Measurements from ENCODE around the gene NDUFS6.

Gene NDUFS6

DNA sequence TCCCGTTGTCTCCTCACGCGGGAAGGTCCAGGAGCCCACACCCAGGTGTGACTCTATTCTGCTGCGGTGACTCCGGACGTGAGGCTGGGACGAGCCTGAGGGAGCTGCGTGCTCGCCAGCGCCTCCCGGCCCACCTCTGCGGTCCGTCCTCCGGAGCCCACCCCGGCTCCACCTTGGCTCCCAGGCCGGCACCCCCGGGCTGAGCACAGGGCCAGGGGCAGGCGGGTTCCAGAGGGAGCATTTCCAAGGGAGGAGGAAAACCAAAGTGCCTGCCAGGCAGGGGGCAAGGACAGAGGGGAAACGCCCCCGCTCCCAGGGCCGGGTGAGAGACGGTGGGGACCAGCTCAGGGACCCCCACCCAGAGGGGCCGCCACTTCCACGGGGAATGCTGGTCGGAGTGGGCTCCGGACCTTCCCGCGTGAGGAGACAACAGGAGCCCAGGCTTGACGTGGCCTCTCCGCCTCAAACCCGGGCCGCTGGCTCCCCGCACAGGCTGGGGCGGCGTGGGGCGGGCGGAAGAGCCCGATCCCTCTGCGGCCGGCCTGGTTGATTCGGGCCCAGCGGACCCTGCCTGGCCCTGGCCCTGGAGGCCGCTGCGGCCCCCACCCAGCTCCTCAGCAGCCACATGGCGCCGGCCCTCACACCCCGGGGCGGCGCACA, 55.5 kb downstream of the NDUFS6 start:
- TF ChIP-seq PPARA (CRISPR knock-in tag; IDR thresholded peaks at IDR 0.05; ENCODE audit: borderline replicate concordance) (no peak), GLIS3 (CRISPR knock-in tag; IDR thresholded peaks at IDR 0.05) (no peak), TCF4 (CRISPR knock-in tag; IDR thresholded peaks at IDR 0.05; ENCODE audit: borderline replicate concordance) (no peak), ISL1 (CRISPR knock-in tag; IDR thresholded peaks at IDR 0.05) (no peak), ARNTL (CRISPR knock-in tag; IDR thresholded peaks at IDR 0.05; ENCODE audit: borderline replicate concordance, low read depth) (no peak), BACH2 (CRISPR knock-in tag; IDR thresholded peaks at IDR 0.05; ENCODE audit: borderline replicate concordance) (no peak), ZC3H10 (CRISPR knock-in tag; IDR thresholded peaks at IDR 0.05) (no peak), ESRRG (CRISPR knock-in tag; IDR thresholded peaks at IDR 0.05) (no peak), TOX (CRISPR knock-in tag; IDR thresholded peaks at IDR 0.05; ENCODE audit: borderline replicate concordance) (no peak), ZFP30 (CRISPR knock-in tag; IDR thresholded peaks at IDR 0.05) (no peak)
- TF ChIP-seq, protein P1, sequence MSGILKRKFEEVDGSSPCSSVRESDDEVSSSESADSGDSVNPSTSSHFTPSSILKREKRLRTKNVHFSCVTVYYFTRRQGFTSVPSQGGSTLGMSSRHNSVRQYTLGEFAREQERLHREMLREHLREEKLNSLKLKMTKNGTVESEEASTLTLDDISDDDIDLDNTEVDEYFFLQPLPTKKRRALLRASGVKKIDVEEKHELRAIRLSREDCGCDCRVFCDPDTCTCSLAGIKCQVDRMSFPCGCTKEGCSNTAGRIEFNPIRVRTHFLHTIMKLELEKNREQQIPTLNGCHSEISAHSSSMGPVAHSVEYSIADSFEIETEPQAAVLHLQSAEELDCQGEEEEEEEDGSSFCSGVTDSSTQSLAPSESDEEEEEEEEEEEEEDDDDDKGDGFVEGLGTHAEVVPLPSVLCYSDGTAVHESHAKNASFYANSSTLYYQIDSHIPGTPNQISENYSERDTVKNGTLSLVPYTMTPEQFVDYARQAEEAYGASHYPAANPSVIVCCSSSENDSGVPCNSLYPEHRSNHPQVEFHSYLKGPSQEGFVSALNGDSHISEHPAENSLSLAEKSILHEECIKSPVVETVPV (CRISPR knock-in tag; IDR thresholded peaks at IDR 0.05): no peak
- TF ChIP-seq, protein P2, sequence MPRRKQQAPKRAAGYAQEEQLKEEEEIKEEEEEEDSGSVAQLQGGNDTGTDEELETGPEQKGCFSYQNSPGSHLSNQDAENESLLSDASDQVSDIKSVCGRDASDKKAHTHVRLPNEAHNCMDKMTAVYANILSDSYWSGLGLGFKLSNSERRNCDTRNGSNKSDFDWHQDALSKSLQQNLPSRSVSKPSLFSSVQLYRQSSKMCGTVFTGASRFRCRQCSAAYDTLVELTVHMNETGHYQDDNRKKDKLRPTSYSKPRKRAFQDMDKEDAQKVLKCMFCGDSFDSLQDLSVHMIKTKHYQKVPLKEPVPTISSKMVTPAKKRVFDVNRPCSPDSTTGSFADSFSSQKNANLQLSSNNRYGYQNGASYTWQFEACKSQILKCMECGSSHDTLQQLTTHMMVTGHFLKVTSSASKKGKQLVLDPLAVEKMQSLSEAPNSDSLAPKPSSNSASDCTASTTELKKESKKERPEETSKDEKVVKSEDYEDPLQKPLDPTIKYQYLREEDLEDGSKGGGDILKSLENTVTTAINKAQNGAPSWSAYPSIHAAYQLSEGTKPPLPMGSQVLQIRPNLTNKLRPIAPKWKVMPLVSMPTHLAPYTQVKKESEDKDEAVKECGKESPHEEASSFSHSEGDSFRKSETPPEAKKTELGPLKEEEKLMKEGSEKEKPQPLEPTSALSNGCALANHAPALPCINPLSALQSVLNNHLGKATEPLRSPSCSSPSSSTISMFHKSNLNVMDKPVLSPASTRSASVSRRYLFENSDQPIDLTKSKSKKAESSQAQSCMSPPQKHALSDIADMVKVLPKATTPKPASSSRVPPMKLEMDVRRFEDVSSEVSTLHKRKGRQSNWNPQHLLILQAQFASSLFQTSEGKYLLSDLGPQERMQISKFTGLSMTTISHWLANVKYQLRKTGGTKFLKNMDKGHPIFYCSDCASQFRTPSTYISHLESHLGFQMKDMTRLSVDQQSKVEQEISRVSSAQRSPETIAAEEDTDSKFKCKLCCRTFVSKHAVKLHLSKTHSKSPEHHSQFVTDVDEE (CRISPR knock-in tag; IDR thresholded peaks at IDR 0.05): no peak
- TF ChIP-seq, protein P3, sequence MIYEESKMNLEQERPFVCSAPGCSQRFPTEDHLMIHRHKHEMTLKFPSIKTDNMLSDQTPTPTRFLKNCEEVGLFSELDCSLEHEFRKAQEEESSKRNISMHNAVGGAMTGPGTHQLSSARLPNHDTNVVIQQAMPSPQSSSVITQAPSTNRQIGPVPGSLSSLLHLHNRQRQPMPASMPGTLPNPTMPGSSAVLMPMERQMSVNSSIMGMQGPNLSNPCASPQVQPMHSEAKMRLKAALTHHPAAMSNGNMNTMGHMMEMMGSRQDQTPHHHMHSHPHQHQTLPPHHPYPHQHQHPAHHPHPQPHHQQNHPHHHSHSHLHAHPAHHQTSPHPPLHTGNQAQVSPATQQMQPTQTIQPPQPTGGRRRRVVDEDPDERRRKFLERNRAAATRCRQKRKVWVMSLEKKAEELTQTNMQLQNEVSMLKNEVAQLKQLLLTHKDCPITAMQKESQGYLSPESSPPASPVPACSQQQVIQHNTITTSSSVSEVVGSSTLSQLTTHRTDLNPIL (CRISPR knock-in tag; IDR thresholded peaks at IDR 0.05; ENCODE audit: low read depth): no peak
- no peak for ATAC-seq

DNA sequence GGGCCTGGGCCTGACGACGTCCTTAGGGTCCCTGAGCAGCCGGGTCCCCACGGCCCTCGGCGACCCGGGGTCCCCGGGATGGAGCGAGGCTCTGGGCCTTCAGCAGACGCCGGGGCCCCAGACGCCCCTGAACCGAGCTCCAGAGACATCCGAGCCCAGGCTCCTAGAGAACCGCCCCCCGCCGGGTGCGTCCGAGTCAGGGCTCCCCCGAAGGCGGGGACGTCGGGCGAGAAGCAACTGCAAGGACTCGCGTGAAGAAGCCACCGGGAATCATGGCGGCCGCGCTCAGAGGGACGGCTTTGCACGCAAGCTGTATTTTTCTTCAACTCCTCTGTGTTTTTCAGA, 56.0 kb downstream of the NDUFS6 start:
- ATAC-seq: no peak
- no peak for TF ChIP-seq TCF4 (CRISPR knock-in tag; IDR thresholded peaks at IDR 0.05; ENCODE audit: borderline replicate concordance)
- TF ChIP-seq, protein P3 (CRISPR knock-in tag; IDR thresholded peaks at IDR 0.05; ENCODE audit: low read depth): no peak
- no peak for TF ChIP-seq ZNF8 (CRISPR knock-in tag; IDR thresholded peaks at IDR 0.05)

DNA sequence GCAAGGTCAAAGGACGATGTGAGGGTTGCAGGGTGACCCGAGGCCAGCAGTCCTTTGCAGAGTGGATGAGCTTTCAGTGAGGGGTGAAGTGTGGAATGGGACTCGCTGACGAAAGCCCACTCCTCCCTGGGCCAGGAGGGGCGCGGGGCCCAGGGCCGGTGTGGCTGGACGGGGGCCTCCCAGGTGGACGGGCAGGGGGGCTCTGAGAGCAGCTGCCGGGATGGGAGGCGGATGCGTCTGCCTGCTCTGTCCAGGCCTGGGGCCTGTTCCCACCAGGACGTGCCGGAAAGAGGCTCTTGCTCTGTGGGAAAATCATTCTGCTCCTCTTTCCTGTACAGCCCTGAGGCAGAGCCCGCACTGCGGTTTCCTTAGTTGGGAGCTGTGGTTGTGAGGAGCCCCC, 57.2 kb downstream of the NDUFS6 start:
- no peak for ATAC-seq
- TF ChIP-seq TCF4 (CRISPR knock-in tag; IDR thresholded peaks at IDR 0.05; ENCODE audit: borderline replicate concordance) (no peak), OSR1 (CRISPR knock-in tag; IDR thresholded peaks at IDR 0.05) (no peak), SNAI2 (CRISPR knock-in tag; IDR thresholded peaks at IDR 0.05) (no peak)

DNA sequence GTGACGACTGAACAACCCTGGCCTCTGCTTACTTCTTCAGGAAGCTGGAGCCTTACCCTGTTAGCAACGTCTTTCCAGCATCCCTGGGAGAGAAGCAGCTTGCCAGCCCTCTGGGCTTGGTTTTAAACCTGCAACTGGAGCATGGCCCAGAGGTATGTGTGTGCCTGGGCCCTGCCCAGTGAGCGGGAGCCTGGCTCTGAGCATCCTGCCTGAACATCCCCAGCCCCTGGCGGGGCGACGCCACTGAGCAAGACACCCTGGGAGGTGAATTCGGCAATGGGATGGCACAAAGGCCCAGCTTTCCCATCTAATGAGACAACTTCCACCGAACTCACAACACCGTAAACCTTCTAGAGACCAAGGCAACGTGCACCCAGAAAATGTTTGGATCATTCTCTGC, 57.9 kb downstream of the NDUFS6 start:
- ATAC-seq: no peak
- TF ChIP-seq PPARA (CRISPR knock-in tag; IDR thresholded peaks at IDR 0.05; ENCODE audit: borderline replicate concordance) (no peak), CSDC2 (CRISPR knock-in tag; IDR thresholded peaks at IDR 0.05) (no peak), SNAI2 (CRISPR knock-in tag; IDR thresholded peaks at IDR 0.05) (no peak), ISL1 (CRISPR knock-in tag; IDR thresholded peaks at IDR 0.05) (no peak), OSR1 (CRISPR knock-in tag; IDR thresholded peaks at IDR 0.05) (no peak), ZFP30 (CRISPR knock-in tag; IDR thresholded peaks at IDR 0.05) (no peak), ARNTL (CRISPR knock-in tag; IDR thresholded peaks at IDR 0.05; ENCODE audit: borderline replicate concordance, low read depth) (no peak), ZNF70 (CRISPR knock-in tag; IDR thresholded peaks at IDR 0.05) (no peak), GLIS3 (CRISPR knock-in tag; IDR thresholded peaks at IDR 0.05) (no peak), TCF4 (CRISPR knock-in tag; IDR thresholded peaks at IDR 0.05; ENCODE audit: borderline replicate concordance) (no peak), ZNF565 (CRISPR knock-in tag; conservative IDR thresholded peaks at IDR 0.05; ENCODE audit: low read depth) (no peak), BACH2 (CRISPR knock-in tag; IDR thresholded peaks at IDR 0.05; ENCODE audit: borderline replicate concordance) (no peak)
- TF ChIP-seq, protein P4, sequence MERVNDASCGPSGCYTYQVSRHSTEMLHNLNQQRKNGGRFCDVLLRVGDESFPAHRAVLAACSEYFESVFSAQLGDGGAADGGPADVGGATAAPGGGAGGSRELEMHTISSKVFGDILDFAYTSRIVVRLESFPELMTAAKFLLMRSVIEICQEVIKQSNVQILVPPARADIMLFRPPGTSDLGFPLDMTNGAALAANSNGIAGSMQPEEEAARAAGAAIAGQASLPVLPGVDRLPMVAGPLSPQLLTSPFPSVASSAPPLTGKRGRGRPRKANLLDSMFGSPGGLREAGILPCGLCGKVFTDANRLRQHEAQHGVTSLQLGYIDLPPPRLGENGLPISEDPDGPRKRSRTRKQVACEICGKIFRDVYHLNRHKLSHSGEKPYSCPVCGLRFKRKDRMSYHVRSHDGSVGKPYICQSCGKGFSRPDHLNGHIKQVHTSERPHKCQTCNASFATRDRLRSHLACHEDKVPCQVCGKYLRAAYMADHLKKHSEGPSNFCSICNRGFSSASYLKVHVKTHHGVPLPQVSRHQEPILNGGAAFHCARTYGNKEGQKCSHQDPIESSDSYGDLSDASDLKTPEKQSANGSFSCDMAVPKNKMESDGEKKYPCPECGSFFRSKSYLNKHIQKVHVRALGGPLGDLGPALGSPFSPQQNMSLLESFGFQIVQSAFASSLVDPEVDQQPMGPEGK (CRISPR knock-in tag; IDR thresholded peaks at IDR 0.05; ENCODE audit: borderline replicate concordance): no peak
- TF ChIP-seq, protein P1 (CRISPR knock-in tag; IDR thresholded peaks at IDR 0.05): no peak
- TF ChIP-seq, protein P2 (CRISPR knock-in tag; IDR thresholded peaks at IDR 0.05): no peak

Data from SK-N-SH treated with all-trans-retinoic acid at 6 μM for 48 hours (cell line).